Stimulated activated CD4-positive, alpha-beta T cell treated with anti-CD3 and anti-CD28 coated beads, Interleukin-4, amount 100 ng/mL, for 4 hours (primary cell): ENCODE measurements around the gene DEFB127.
"Not testable (repeated sequence)": the region's sequence is repeated elsewhere in the genome, so short reads cannot be mapped to it uniquely, and the experiment has no call there.

Experiments used
- DNase-seq, 2 experiments: peaks; one replicate each; pipeline ENCODE4 v3.0.0-alpha.2; 2020

Gene DEFB127

GRCh38 chr20:157154-157553 lies at the start of gene DEFB127:
Gene DEFB127, plus strand, starts transcription at chr20:157454. Its CDS starts 91 bp downstream, at chr20:157545.
- no peak for DNase-seq

GRCh38 chr20:112396-112795 lies 44.9 kb upstream of the DEFB127 start:
- no peak for DNase-seq

- DNase-seq = no peak
These were observed 39.7 kb upstream of the DEFB127 start for GRCh38 chr20:117518-117917.

GRCh38 chr20:129786-130323 lies 27.4 kb upstream of the DEFB127 start:
- not testable (repeated sequence) for DNase-seq

- DNase-seq = no peak
These were observed 19.4 kb upstream of the DEFB127 start for GRCh38 chr20:137668-138490.

- DNase-seq = no peak
These were observed 15.0 kb upstream of the DEFB127 start, which contains the start of gene DEFB126 for GRCh38 chr20:142290-142689. Gene DEFB126, plus strand, starts transcription at chr20:142590. Its CDS starts 39 bp downstream, at chr20:142629.

- DNase-seq = no peak
These were observed 11.4 kb upstream of the DEFB127 start for GRCh38 chr20:145877-146276.

- DNase-seq = no peak
These were observed 5.1 kb upstream of the DEFB127 start for GRCh38 chr20:152131-152530.

GRCh38 chr20:164618-165017 lies 7.4 kb downstream of the DEFB127 start:
- DNase-seq = no peak

GRCh38 chr20:168876-169275 lies 11.6 kb downstream of the DEFB127 start:
- DNase-seq = no peak

GRCh38 chr20:184288-184687 lies 27.0 kb downstream of the DEFB127 start:
- DNase-seq = no peak

- no peak for DNase-seq
These were observed 30.5 kb downstream of the DEFB127 start for GRCh38 chr20:187733-188132.

- DNase-seq = no peak
These were observed 32.4 kb downstream of the DEFB127 start, which contains the start of gene DEFB128 for GRCh38 chr20:189611-190010. Gene DEFB128, minus strand, starts transcription at chr20:189711. Its CDS starts 88 bp downstream, at chr20:189623.

- DNase-seq = no peak
These were observed 41.0 kb downstream of the DEFB127 start for GRCh38 chr20:198225-198624.

- no peak for DNase-seq
These were observed 42.7 kb downstream of the DEFB127 start for GRCh38 chr20:199996-200395.

- not testable (repeated sequence) for DNase-seq
These were observed 46.4 kb downstream of the DEFB127 start for GRCh38 chr20:203630-204029.
